ENCODE results near the gene PRR27. TPM values are rescaled to one million over a fixed set of nuclear protein-coding genes. Genes with fewer than 3 reads are reported as not detected.

PRR27 gene
- total RNA-seq, 1 experiment from 2014 or later: not detected

DNA sequence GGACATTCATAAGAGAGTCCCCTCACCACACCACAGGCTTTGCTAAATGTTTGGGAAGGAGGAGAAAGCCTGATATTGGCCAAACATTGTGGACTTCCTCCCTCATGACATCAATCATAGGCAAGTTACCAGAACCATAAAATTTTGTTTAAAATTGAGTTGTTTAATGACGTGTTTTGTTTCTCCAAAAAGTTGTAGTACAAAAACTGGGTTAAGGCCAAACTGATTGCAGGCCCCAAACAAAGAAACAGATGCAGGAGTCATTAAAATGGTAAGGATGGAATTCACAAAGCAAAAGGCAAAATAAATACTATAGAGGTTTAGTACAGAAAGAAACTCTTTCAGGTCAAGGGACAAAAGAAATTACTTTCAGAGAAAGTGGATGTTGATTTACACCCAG, 37.6 kb downstream of the PRR27 start:
- ATAC-seq: no peak
- Histone ChIP-seq H3K4me1 (ENCODE audit: control insufficient read depth, insufficient read depth, low read length) (no peaks in the 10 kb centered on the region), H3K36me3 (ENCODE audit: control insufficient read depth, insufficient read depth, low read length) (no peaks in the 10 kb centered on the region; the same call in 1 of the 2 replicates), H3K27ac (ENCODE audit: low read length) (no peak overlapping the region), H3K4me3 (ENCODE audit: low read depth in 2 of 2, low read length in 2 of 2) (no peak overlapping the region), H3K27me3 (ENCODE audit: control insufficient read depth, insufficient read depth, low read length) (no peaks in the 10 kb centered on the region), H3K9me3 (ENCODE audit: control insufficient read depth, insufficient read depth, low read depth, low read length) (no peaks in the 10 kb centered on the region)
- in situ Hi-C loops (cut with HindIII; ENCODE audit: low pct_unique_long_range_greater_than_20kb, low sequenced_read_pairs) (no loop called here), intact Hi-C loops (cut with micrococcal nuclease; ENCODE audit: unreplicated experiment) (no loop called here)
- TF ChIP-seq, protein P1, sequence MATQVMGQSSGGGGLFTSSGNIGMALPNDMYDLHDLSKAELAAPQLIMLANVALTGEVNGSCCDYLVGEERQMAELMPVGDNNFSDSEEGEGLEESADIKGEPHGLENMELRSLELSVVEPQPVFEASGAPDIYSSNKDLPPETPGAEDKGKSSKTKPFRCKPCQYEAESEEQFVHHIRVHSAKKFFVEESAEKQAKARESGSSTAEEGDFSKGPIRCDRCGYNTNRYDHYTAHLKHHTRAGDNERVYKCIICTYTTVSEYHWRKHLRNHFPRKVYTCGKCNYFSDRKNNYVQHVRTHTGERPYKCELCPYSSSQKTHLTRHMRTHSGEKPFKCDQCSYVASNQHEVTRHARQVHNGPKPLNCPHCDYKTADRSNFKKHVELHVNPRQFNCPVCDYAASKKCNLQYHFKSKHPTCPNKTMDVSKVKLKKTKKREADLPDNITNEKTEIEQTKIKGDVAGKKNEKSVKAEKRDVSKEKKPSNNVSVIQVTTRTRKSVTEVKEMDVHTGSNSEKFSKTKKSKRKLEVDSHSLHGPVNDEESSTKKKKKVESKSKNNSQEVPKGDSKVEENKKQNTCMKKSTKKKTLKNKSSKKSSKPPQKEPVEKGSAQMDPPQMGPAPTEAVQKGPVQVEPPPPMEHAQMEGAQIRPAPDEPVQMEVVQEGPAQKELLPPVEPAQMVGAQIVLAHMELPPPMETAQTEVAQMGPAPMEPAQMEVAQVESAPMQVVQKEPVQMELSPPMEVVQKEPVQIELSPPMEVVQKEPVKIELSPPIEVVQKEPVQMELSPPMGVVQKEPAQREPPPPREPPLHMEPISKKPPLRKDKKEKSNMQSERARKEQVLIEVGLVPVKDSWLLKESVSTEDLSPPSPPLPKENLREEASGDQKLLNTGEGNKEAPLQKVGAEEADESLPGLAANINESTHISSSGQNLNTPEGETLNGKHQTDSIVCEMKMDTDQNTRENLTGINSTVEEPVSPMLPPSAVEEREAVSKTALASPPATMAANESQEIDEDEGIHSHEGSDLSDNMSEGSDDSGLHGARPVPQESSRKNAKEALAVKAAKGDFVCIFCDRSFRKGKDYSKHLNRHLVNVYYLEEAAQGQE (IDR thresholded peaks at IDR 0.05; ENCODE audit: insufficient read depth in 1 of 2, low read depth in 2 of 2, low read length in 1 of 2): no peak
- TF ChIP-seq TCF7L2 (IDR thresholded peaks at IDR 0.05; ENCODE audit: low read depth, low read length) (no peak), SIN3A (IDR thresholded peaks at IDR 0.05; ENCODE audit: borderline replicate concordance, insufficient read depth, low read depth, low read length) (no peak), POLR2AphosphoS5 (IDR thresholded peaks at IDR 0.05; ENCODE audit: low read depth, low read length) (no peak)
- TF ChIP-seq, protein P2, sequence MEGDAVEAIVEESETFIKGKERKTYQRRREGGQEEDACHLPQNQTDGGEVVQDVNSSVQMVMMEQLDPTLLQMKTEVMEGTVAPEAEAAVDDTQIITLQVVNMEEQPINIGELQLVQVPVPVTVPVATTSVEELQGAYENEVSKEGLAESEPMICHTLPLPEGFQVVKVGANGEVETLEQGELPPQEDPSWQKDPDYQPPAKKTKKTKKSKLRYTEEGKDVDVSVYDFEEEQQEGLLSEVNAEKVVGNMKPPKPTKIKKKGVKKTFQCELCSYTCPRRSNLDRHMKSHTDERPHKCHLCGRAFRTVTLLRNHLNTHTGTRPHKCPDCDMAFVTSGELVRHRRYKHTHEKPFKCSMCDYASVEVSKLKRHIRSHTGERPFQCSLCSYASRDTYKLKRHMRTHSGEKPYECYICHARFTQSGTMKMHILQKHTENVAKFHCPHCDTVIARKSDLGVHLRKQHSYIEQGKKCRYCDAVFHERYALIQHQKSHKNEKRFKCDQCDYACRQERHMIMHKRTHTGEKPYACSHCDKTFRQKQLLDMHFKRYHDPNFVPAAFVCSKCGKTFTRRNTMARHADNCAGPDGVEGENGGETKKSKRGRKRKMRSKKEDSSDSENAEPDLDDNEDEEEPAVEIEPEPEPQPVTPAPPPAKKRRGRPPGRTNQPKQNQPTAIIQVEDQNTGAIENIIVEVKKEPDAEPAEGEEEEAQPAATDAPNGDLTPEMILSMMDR (IDR thresholded peaks at IDR 0.05): no peak
- BruUV-seq (replicated peaks): no TSS peak
- CTCF ChIA-PET: no interaction called here
- no peak for DNase-seq (ENCODE audit: low read depth, low spot score)
- POLR2A ChIA-PET: no interaction called here

DNA sequence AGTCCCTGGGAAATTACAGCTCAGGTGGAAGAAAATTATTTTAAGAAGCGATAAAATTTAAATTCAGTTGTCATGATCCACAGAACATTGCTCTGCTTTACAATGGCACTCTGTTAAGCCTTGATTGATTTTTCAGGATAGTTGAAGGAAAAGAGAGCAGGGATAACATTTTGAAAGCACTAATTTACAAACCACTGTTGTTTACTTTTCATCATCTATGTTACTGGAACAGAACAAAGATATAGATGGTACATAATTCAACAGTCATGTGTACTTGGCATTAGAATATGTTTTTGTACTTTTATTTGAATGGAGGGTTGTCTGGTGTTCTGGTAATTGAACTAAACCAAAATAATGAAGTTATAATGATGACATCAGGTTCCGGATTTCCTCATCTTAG, 38.9 kb downstream of the PRR27 start:
- ATAC-seq (no peak), DNase-seq (ENCODE audit: low read depth, low spot score) (no peak)
- Histone ChIP-seq H3K9me3 (ENCODE audit: control insufficient read depth, insufficient read depth, low read depth, low read length) (no peaks in the 10 kb centered on the region), H3K27ac (ENCODE audit: low read length) (no peak overlapping the region), H3K4me1 (ENCODE audit: control insufficient read depth, insufficient read depth, low read length) (no peaks in the 10 kb centered on the region), H3K36me3 (ENCODE audit: control insufficient read depth, insufficient read depth, low read length) (no peaks in the 10 kb centered on the region; the same call in 1 of the 2 replicates), H3K4me3 (ENCODE audit: low read depth in 2 of 2, low read length in 2 of 2) (no peak overlapping the region), H3K27me3 (ENCODE audit: control insufficient read depth, insufficient read depth, low read length) (no peaks in the 10 kb centered on the region)
- in situ Hi-C loops (cut with HindIII; ENCODE audit: low pct_unique_long_range_greater_than_20kb, low sequenced_read_pairs) (no loop called here), intact Hi-C loops (cut with micrococcal nuclease; ENCODE audit: unreplicated experiment) (no loop called here)
- BruUV-seq (replicated peaks): no TSS peak
- ChIA-PET POLR2A (no interaction called here), CTCF (no interaction called here)
- TF ChIP-seq, protein P1 (IDR thresholded peaks at IDR 0.05; ENCODE audit: insufficient read depth in 1 of 2, low read depth in 2 of 2, low read length in 1 of 2): no peak
- no peak for TF ChIP-seq TCF7L2 (IDR thresholded peaks at IDR 0.05; ENCODE audit: low read depth, low read length)
- no peak for TF ChIP-seq SIN3A (IDR thresholded peaks at IDR 0.05; ENCODE audit: borderline replicate concordance, insufficient read depth, low read depth, low read length)
- TF ChIP-seq, protein P2 (IDR thresholded peaks at IDR 0.05): no peak
- TF ChIP-seq POLR2AphosphoS5 (IDR thresholded peaks at IDR 0.05; ENCODE audit: low read depth, low read length): no peak
